Prostate gland (tissue), 2 donors: Measurements from ENCODE around the gene TRIM24.
"Not testable (repeated sequence)": the region's sequence is repeated elsewhere in the genome, so short reads cannot be mapped to it uniquely, and the experiment has no call there.

ENCODE experiments used
- POLR2A ChIP-seq: fragments of 450-650 bp; IDR thresholded peaks from one replicate; pipeline ENCODE4 v1.6.1; 2016; ENCODE audit warnings: antibody characterized with exemption, mild to moderate bottlenecking
- TF ChIP-seq, protein P1 (sequence below), 4 experiments: fragments of 200-600 bp in 2 of 4; fragments of 450-650 bp in 2 of 4; sonication (generic) in 2 of 4; IDR thresholded peaks; 1 replicate in 3 of 4; 2 replicates in 1 of 4; pipeline ENCODE4 v1.5.1; 2016 to 2019; ENCODE audit warnings: antibody characterized with exemption in 4 of 4, mild to moderate bottlenecking in 2 of 4, moderate library complexity in 2 of 4

DNA sequence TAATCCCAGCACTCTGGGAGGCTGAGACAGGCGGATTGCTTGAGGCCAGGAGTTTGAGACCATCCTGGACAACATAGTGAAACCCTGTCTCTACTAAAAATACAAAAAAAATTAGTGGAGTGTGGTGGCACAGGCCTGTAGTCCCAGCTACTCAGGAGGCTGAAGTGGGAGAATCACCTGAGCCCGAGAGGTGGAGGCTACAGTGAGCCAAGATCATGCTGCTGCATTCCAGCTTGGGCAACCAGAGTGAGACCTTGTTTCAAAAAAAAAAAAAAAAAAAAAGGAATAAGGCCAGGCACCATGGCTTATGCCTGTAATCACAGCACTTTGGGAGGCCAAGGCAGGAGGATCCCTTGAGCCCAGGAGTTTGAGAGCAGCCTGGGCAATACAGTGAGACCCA is 40.2 kb downstream of the TRIM24 start:
- TF ChIP-seq, protein P1, sequence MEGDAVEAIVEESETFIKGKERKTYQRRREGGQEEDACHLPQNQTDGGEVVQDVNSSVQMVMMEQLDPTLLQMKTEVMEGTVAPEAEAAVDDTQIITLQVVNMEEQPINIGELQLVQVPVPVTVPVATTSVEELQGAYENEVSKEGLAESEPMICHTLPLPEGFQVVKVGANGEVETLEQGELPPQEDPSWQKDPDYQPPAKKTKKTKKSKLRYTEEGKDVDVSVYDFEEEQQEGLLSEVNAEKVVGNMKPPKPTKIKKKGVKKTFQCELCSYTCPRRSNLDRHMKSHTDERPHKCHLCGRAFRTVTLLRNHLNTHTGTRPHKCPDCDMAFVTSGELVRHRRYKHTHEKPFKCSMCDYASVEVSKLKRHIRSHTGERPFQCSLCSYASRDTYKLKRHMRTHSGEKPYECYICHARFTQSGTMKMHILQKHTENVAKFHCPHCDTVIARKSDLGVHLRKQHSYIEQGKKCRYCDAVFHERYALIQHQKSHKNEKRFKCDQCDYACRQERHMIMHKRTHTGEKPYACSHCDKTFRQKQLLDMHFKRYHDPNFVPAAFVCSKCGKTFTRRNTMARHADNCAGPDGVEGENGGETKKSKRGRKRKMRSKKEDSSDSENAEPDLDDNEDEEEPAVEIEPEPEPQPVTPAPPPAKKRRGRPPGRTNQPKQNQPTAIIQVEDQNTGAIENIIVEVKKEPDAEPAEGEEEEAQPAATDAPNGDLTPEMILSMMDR (IDR thresholded peaks at IDR 0.05), result not testable (repeated sequence)
- not testable (repeated sequence) for TF ChIP-seq POLR2A
